Bronchial epithelial cell (primary cell): Measurements from ENCODE around the gene TMC1. TPM values are rescaled to one million over a fixed set of nuclear protein-coding genes. Genes with fewer than 3 reads are reported as not detected.

Experiments
- DNase-seq: peaks from one replicate; pipeline ENCODE4 v3.0.0-alpha.2; 2010; ENCODE audit warnings: low read depth
- FAIRE-seq: peaks from 2 replicates; lab custom pipeline; 2011; peaks lifted over from hg19 to GRCh38; lab: Jason Lieb, UNC
- H3K27me3 ChIP-seq: 2 replicates; pipeline ENCODE4 v1.5.1; 2011; ENCODE audit warnings: low read length; ENCODE audit not compliant: control insufficient read depth, insufficient read depth
- H3K36me3 ChIP-seq: 2 replicates; pipeline ENCODE4 v1.5.1; 2011; ENCODE audit warnings: low read length; ENCODE audit not compliant: control insufficient read depth, insufficient read depth
- H3K4me3 ChIP-seq: 2 replicates; pipeline ENCODE4 v1.5.1; 2011; ENCODE audit warnings: mild to moderate bottlenecking, low read depth, low read length, control low read depth
- total RNA-seq: library from RNA; depleted of rRNA; stranded (reverse); fragments of >200 nt; gene quantifications from 2 replicates; pipeline ENCODE4 v1.2.1, GENCODE V29; 2014
- TF ChIP-seq, protein P1 (sequence below): IDR thresholded peaks from 2 replicates; pipeline ENCODE4 v1.5.1; 2011; ENCODE audit warnings: mild to moderate bottlenecking, moderate library complexity, low read length, control low read depth, inconsistent platforms; ENCODE audit not compliant: insufficient read depth, severe bottlenecking

Gene TMC1
- total RNA-seq, 1 donor from 2014 or later: not detected

DNA sequence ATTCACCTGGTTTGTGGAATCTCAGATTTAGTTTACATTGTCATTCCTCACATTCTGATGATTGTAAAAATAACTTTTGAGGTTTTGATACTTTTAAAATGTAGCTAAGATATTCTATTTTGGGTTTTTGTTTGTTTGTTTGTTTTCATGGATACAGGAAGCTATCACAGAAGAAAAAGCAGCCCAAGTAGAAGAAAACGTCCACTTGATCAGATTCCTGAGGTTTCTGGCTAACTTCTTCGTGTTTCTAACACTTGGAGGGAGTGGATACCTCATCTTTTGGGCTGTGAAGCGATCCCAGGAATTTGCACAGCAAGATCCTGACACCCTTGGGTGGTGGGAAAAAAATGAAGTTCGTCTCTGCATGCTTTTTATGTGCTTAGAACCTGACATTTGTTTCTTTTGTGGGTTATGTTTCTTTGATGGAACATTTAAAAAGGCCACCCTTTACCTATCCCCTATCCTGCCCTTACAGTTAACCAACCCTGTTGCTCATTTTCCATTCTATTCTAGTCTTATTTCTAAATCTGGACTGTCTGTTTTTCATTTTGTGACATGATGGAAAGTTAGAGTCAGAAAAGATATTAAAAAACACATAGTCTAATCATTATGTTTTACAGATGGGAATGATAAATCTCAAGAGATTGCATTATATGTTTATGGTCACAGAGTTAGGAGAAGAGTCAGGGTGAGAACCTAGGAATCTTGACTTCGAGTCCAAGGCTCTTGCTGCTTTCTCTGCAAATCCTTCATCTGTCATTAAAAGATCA, 267.7 kb downstream of the TMC1 start:
- no peaks in the 10 kb centered on the region for H3K36me3 ChIP-seq
- no peak overlapping the region for H3K4me3 ChIP-seq
- TF ChIP-seq, protein P1, sequence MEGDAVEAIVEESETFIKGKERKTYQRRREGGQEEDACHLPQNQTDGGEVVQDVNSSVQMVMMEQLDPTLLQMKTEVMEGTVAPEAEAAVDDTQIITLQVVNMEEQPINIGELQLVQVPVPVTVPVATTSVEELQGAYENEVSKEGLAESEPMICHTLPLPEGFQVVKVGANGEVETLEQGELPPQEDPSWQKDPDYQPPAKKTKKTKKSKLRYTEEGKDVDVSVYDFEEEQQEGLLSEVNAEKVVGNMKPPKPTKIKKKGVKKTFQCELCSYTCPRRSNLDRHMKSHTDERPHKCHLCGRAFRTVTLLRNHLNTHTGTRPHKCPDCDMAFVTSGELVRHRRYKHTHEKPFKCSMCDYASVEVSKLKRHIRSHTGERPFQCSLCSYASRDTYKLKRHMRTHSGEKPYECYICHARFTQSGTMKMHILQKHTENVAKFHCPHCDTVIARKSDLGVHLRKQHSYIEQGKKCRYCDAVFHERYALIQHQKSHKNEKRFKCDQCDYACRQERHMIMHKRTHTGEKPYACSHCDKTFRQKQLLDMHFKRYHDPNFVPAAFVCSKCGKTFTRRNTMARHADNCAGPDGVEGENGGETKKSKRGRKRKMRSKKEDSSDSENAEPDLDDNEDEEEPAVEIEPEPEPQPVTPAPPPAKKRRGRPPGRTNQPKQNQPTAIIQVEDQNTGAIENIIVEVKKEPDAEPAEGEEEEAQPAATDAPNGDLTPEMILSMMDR: no peak
- no peaks in the 10 kb centered on the region for H3K27me3 ChIP-seq
- no peak for DNase-seq
- FAIRE-seq: no peak

DNA sequence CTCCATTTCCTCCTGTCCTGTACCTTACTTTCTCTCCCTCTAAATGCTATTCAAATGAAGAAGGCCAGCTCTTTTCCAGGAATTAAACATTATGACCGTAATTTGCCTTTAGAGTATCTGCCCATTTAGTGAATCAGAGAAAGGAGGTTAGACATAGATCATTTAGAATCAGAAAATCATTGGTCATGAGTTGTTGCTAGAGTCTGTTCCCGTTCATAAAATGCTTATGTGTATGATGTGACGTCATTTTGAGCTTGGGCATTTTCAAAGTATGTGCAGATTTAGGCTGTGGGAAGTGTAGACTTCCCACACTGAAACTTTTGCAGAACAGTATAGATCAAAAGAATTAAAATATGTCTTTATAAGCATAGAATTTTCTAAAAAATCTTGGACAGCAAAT, 268.5 kb downstream of the TMC1 start:
- TF ChIP-seq, protein P1: no peak
- Histone ChIP-seq H3K27me3 (no peaks in the 10 kb centered on the region), H3K4me3 (no peak overlapping the region), H3K36me3 (no peaks in the 10 kb centered on the region)
- FAIRE-seq (peak; percentile 23), DNase-seq (no peak)

DNA sequence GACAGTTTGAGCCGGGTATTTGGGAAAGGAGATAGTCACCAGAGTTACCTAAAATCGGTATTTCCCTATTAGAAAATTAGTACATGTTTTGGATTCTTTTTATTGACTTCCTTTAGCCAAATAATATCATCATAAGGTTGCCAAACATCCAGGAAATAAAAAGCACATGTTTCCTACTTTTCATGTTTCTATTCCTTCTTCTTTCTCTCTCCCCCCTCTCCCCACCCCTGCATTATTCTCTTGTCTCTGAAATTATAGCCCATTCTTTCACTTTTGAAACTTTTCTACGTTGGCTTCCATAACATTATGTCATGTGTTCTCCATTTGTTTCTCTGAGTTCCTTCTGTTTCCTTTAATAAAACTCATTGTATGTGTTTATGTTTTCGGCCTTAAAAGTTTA, 269.6 kb downstream of the TMC1 start:
- TF ChIP-seq, protein P1: no peak
- FAIRE-seq: no peak
- DNase-seq: no peak
- Histone ChIP-seq H3K27me3 (no peaks in the 10 kb centered on the region), H3K4me3 (no peak overlapping the region), H3K36me3 (no peaks in the 10 kb centered on the region)

DNA sequence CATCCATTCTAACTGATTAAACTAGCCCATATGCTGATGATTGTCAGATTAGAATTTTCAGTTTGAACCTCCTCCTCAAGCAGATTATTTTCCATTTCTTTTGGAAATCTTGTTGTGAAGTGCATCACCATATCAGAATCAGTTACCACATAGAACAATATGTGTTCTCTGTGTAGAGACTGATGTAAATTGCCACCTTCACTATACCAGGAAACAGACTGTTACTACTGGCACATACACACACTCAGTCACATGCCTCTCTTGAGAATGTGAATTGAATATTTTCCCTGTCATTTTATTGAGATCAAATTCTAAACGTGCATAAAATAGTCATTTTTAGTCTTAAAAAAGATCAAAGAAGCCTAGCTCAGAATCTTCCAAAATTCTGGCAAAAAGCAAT, 270.0 kb downstream of the TMC1 start:
- H3K27me3 ChIP-seq: no peaks in the 10 kb centered on the region

DNA sequence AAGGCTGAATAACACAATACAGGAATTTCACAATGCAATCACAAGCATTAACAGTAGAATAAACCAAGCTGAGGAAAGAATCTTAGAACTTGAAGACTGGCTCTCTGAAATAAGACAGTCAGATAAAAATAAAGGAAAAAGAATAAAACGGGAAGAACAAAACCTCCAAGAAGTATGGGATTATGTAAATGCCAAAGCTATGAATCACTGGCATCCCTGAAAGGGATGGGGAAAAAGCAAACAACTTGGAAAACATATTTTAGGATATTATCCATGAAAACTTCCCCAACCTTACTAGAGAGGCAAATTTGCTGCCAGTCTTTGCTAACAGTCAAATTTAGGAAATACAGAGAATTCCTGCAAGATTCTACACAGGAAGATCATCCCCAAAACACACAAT, 273.5 kb downstream of the TMC1 start:
- peak; percentile 24 for DNase-seq
- Histone ChIP-seq H3K4me3 (no peak overlapping the region), H3K36me3 (no peaks in the 10 kb centered on the region), H3K27me3 (no peaks in the 10 kb centered on the region)
- TF ChIP-seq, protein P1: no peak
- FAIRE-seq: no peak

More for the DNA sequence above, 270.0 kb downstream of the TMC1 start:
- no peak overlapping the region for H3K4me3 ChIP-seq
- no peaks in the 10 kb centered on the region for H3K36me3 ChIP-seq
- FAIRE-seq (no peak), DNase-seq (no peak)
- TF ChIP-seq, protein P1: no peak
